WTC11 (cell line): ENCODE measurements around the gene MYOF. TPM values are rescaled to one million over a fixed set of nuclear protein-coding genes. Genes with fewer than 3 reads are reported as not detected.
A peak's percentile ranks its signal among the peaks of the same experiment; 100 is the strongest.
"Not testable (repeated sequence)": the region's sequence is repeated elsewhere in the genome, so short reads cannot be mapped to it uniquely, and the experiment has no call there.

Experiments used
- ATAC-seq: fragments of 200-7000 bp; cut with Tn5 transposase; 2 replicates; pipeline ENCODE4 v1.10.0; 2021; ENCODE audit warnings: mild to moderate bottlenecking, moderate library complexity
- CTCF ChIA-PET: fragments of 300-600 bp; sonication (Branson Sonifier 250); formaldehyde crosslinking; loops from one replicate; lab custom pipeline; 2021; ENCODE audit warnings: antibody characterized with exemption; lab: Charles Lee
- POLR2A ChIA-PET: fragments of 350-600 bp; sonication (Branson Sonifier 250); formaldehyde crosslinking; loops from one replicate; lab custom pipeline; 2021; ENCODE audit warnings: antibody characterized with exemption; lab: Charles Lee
- DNase-seq: peaks from one replicate; pipeline ENCODE4 v3.0.0; 2021; ENCODE audit warnings: low spot score
- H3K27ac Mint-ChIP-seq: 2 replicates; pipeline ENCODE4 v1.8.0; 2021; ENCODE audit warnings: mixed read lengths
- H3K27me3 Mint-ChIP-seq: 2 replicates; pipeline ENCODE4 v1.8.0; 2021; ENCODE audit warnings: low read depth, mild to moderate bottlenecking, moderate library complexity, mixed read lengths
- H3K36me3 Mint-ChIP-seq: 2 replicates; pipeline ENCODE4 v1.8.0; 2021; ENCODE audit warnings: mixed read lengths
- H3K4me1 Mint-ChIP-seq: 2 replicates; pipeline ENCODE4 v1.8.0; 2022; ENCODE audit warnings: mixed read lengths
- H3K4me3 Mint-ChIP-seq: 2 replicates; pipeline ENCODE4 v1.8.0; 2021; ENCODE audit warnings: mild to moderate bottlenecking, moderate library complexity, mixed read lengths
- H3K9me3 Mint-ChIP-seq: 2 replicates; pipeline ENCODE4 v1.8.0; 2021; ENCODE audit warnings: mixed read lengths
- CBFB ChIP-seq: sonication (generic); formaldehyde crosslinking; IDR thresholded peaks from 2 replicates; pipeline ENCODE4 v1.8.1; 2022; ENCODE audit warnings: mild to moderate bottlenecking, low read depth, missing genetic modification reagents
- FOXP1 ChIP-seq: sonication (generic); formaldehyde crosslinking; IDR thresholded peaks from 2 replicates; pipeline ENCODE4 v1.8.0; 2022; ENCODE audit warnings: missing genetic modification reagents, mild to moderate bottlenecking, moderate library complexity, borderline replicate concordance
- GRHL2 ChIP-seq: fragments of 250-450 bp; sonication (Bioruptor Pico); IDR thresholded peaks from 2 replicates; pipeline ENCODE4 v1.8.0; 2022; ENCODE audit warnings: mild to moderate bottlenecking, moderate library complexity; ENCODE audit not compliant: insufficient replicate concordance, severe bottlenecking
- GTF2I ChIP-seq: fragments of 250-450 bp; sonication (Bioruptor Pico); conservative IDR thresholded peaks from 2 replicates; pipeline ENCODE4 v1.4.0; 2021; ENCODE audit warnings: mild to moderate bottlenecking
- MYBL2 ChIP-seq: sonication (generic); formaldehyde crosslinking; IDR thresholded peaks from 2 replicates; pipeline ENCODE4 v1.8.1; 2023; ENCODE audit warnings: mild to moderate bottlenecking, moderate library complexity, missing genetic modification reagents
- NFE2L1 ChIP-seq: sonication (generic); formaldehyde crosslinking; IDR thresholded peaks from 2 replicates; pipeline ENCODE4 v1.8.1; 2023; ENCODE audit warnings: missing genetic modification reagents
- NR1H2 ChIP-seq: sonication (generic); formaldehyde crosslinking; IDR thresholded peaks from 2 replicates; pipeline ENCODE4 v1.9.0; 2021; ENCODE audit warnings: mild to moderate bottlenecking, moderate library complexity, missing genetic modification reagents
- NR2C2 ChIP-seq: sonication (generic); formaldehyde crosslinking; IDR thresholded peaks from 2 replicates; pipeline ENCODE4 v1.8.0; 2022; ENCODE audit warnings: mild to moderate bottlenecking, missing genetic modification reagents
- PRRX2 ChIP-seq: fragments of 250-450 bp; sonication (Bioruptor Pico); IDR thresholded peaks from 2 replicates; pipeline ENCODE4 v1.8.0; 2021; ENCODE audit warnings: mild to moderate bottlenecking
- SMAD3 ChIP-seq: sonication (generic); formaldehyde crosslinking; IDR thresholded peaks from 2 replicates; pipeline ENCODE4 v1.8.0; 2022; ENCODE audit warnings: missing genetic modification reagents, mild to moderate bottlenecking, borderline replicate concordance
- ZBTB21 ChIP-seq: sonication (generic); formaldehyde crosslinking; IDR thresholded peaks from 2 replicates; pipeline ENCODE4 v1.8.1; 2023; ENCODE audit warnings: mild to moderate bottlenecking, missing genetic modification reagents, borderline replicate concordance
- ZNF232 ChIP-seq: sonication (generic); formaldehyde crosslinking; IDR thresholded peaks from 2 replicates; pipeline ENCODE4 v1.8.0; 2022; ENCODE audit warnings: mild to moderate bottlenecking, missing genetic modification reagents
- ZNF317 ChIP-seq: sonication (generic); formaldehyde crosslinking; IDR thresholded peaks from 2 replicates; pipeline ENCODE4 v1.8.1; 2023; ENCODE audit warnings: low read depth, mild to moderate bottlenecking, moderate library complexity, missing genetic modification reagents, borderline replicate concordance
- ZNF396 ChIP-seq: fragments of 250-450 bp; sonication (Bioruptor Pico); IDR thresholded peaks from 2 replicates; pipeline ENCODE4 v1.8.0; 2021; ENCODE audit warnings: mild to moderate bottlenecking, moderate library complexity, borderline replicate concordance
- ZNF423 ChIP-seq: fragments of 250-450 bp; sonication (Bioruptor Pico); IDR thresholded peaks from 2 replicates; pipeline ENCODE4 v2.1.2; 2022; ENCODE audit warnings: mild to moderate bottlenecking, moderate library complexity
- total RNA-seq: library from RNA; stranded (reverse); gene quantifications from 3 replicates; pipeline ENCODE4 v1.2.3, GENCODE V29; 2021
- TF ChIP-seq, protein P1 (sequence below): sonication (generic); formaldehyde crosslinking; IDR thresholded peaks from 2 replicates; pipeline ENCODE4 v1.8.1; 2022; ENCODE audit warnings: mild to moderate bottlenecking, missing genetic modification reagents, moderate library complexity, borderline replicate concordance
- TF ChIP-seq, protein P2 (sequence below): sonication (generic); formaldehyde crosslinking; IDR thresholded peaks from 2 replicates; pipeline ENCODE4 v1.8.1; 2022; ENCODE audit warnings: low read depth, mild to moderate bottlenecking, moderate library complexity, missing genetic modification reagents, borderline replicate concordance
- TF ChIP-seq, protein P3 (sequence below): fragments of 250-450 bp; sonication (Bioruptor Pico); conservative IDR thresholded peaks from 2 replicates; pipeline ENCODE4 v1.9.0; 2021; ENCODE audit warnings: mild to moderate bottlenecking
- TF ChIP-seq, protein P4 (sequence below): sonication (generic); formaldehyde crosslinking; IDR thresholded peaks from 2 replicates; pipeline ENCODE4 v1.8.0; 2023; ENCODE audit warnings: mild to moderate bottlenecking, missing genetic modification reagents
- TF ChIP-seq, protein P5 (sequence below): sonication (generic); formaldehyde crosslinking; IDR thresholded peaks from 2 replicates; pipeline ENCODE4 v1.8.1; 2023; ENCODE audit warnings: mild to moderate bottlenecking, missing genetic modification reagents, borderline replicate concordance
- TF ChIP-seq, protein P6 (sequence below): sonication (generic); formaldehyde crosslinking; conservative IDR thresholded peaks from 2 replicates; pipeline ENCODE4 v1.8.1; 2023; ENCODE audit warnings: mild to moderate bottlenecking, low read depth, missing genetic modification reagents, moderate library complexity

MYOF gene
- total RNA-seq, 1 experiment from 2014 or later: 1.8 TPM

DNA sequence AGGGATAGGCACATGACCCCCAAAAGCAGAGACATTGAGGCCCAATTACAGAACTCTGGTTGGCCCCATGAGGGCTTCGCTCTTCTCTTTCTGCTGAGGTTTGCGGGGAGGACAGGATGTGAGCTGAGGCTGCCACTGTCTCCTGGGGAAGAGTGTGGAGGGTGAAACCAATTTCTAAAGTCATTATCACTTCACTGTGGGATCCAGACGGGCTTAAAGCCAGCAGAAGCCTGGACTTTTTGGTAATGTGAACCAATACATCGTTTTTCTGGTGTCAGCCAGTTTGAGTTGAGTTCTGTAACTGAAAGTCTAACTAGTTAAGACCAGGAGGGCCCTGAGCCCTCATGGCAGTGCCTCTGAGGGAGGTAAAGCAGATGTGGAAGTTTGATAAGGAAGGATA lies 163.0 kb downstream of the MYOF start (continued):
- TF ChIP-seq, protein P1, sequence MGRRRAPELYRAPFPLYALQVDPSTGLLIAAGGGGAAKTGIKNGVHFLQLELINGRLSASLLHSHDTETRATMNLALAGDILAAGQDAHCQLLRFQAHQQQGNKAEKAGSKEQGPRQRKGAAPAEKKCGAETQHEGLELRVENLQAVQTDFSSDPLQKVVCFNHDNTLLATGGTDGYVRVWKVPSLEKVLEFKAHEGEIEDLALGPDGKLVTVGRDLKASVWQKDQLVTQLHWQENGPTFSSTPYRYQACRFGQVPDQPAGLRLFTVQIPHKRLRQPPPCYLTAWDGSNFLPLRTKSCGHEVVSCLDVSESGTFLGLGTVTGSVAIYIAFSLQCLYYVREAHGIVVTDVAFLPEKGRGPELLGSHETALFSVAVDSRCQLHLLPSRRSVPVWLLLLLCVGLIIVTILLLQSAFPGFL: no peak
- TF ChIP-seq ZNF396 (CRISPR knock-in tag) (no peak), ZNF423 (CRISPR knock-in tag) (no peak), ZBTB21 (CRISPR knock-in tag) (no peak), GRHL2 (no peak), ZNF232 (no peak)
- TF ChIP-seq, protein P2, sequence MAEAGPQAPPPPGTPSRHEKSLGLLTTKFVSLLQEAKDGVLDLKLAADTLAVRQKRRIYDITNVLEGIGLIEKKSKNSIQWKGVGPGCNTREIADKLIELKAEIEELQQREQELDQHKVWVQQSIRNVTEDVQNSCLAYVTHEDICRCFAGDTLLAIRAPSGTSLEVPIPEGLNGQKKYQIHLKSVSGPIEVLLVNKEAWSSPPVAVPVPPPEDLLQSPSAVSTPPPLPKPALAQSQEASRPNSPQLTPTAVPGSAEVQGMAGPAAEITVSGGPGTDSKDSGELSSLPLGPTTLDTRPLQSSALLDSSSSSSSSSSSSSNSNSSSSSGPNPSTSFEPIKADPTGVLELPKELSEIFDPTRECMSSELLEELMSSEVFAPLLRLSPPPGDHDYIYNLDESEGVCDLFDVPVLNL: no peak

DNA sequence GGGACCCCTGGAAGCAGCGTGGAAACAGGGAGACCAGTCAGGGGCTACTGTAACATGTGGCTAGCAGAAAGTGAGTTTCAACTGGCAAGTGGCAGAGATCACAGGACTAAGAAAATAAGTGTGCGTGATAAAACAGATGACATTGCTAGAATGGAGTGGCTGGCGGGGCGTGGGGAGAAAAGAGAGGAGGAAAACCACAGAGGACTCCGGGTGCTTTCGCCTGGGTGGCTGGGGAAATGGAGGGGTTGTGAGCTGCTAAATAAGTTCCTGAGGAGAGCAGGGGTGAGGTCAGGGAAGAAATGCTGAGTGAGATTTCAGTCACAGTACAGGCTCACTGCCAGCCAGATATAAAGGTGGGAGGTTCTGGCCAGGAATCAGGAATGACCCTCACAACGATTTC lies 166.9 kb downstream of the MYOF start:
- H3K4me1 Mint-ChIP-seq: peaks cover 7% of the 10 kb centered on the region
- POLR2A ChIA-PET: interaction anchor here (0.7 kb wide), 1 partner anchor 50 kb away, joined by 4 read pairs; no protein-coding TSS in a partner anchor
- TF ChIP-seq SMAD3 (CRISPR knock-in tag): no peak
- TF ChIP-seq, protein P3, sequence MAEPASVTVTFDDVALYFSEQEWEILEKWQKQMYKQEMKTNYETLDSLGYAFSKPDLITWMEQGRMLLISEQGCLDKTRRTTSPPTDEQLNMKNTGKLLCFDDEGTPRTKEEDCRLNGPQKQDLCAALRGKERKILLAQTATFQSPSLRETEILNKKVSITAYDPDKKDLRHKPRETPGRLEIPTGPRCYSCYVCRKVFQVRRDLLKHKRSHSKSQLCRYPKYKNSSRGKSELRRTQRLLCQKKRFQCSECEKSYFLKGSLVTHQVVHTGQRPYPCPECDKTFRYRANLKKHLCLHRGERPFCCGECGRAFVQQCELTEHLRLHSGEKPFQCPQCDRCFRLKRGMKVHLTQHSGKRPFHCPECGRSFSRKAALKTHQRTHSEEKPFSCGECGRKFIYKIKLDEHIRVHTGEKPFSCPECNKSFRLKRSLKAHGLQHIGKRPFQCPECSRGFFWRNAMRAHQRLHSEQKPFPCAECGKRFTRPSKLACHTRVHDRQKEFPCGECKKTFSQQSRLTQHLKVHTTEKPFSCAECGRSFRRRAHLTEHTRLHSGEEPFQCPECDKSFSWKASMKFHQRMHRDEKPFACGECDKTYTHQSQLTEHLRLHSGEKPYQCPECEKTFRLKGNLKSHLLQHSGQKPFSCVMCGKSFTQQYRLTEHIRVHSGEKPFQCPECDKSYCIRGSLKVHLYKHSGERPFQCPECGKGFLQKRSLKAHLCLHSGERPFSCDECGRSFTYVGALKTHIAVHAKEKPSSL (CRISPR knock-in tag): no peak
- TF ChIP-seq CBFB (CRISPR knock-in tag): no peak
- TF ChIP-seq, protein P4, sequence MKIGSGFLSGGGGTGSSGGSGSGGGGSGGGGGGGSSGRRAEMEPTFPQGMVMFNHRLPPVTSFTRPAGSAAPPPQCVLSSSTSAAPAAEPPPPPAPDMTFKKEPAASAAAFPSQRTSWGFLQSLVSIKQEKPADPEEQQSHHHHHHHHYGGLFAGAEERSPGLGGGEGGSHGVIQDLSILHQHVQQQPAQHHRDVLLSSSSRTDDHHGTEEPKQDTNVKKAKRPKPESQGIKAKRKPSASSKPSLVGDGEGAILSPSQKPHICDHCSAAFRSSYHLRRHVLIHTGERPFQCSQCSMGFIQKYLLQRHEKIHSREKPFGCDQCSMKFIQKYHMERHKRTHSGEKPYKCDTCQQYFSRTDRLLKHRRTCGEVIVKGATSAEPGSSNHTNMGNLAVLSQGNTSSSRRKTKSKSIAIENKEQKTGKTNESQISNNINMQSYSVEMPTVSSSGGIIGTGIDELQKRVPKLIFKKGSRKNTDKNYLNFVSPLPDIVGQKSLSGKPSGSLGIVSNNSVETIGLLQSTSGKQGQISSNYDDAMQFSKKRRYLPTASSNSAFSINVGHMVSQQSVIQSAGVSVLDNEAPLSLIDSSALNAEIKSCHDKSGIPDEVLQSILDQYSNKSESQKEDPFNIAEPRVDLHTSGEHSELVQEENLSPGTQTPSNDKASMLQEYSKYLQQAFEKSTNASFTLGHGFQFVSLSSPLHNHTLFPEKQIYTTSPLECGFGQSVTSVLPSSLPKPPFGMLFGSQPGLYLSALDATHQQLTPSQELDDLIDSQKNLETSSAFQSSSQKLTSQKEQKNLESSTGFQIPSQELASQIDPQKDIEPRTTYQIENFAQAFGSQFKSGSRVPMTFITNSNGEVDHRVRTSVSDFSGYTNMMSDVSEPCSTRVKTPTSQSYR (CRISPR knock-in tag): no peak
- TF ChIP-seq, protein P5, sequence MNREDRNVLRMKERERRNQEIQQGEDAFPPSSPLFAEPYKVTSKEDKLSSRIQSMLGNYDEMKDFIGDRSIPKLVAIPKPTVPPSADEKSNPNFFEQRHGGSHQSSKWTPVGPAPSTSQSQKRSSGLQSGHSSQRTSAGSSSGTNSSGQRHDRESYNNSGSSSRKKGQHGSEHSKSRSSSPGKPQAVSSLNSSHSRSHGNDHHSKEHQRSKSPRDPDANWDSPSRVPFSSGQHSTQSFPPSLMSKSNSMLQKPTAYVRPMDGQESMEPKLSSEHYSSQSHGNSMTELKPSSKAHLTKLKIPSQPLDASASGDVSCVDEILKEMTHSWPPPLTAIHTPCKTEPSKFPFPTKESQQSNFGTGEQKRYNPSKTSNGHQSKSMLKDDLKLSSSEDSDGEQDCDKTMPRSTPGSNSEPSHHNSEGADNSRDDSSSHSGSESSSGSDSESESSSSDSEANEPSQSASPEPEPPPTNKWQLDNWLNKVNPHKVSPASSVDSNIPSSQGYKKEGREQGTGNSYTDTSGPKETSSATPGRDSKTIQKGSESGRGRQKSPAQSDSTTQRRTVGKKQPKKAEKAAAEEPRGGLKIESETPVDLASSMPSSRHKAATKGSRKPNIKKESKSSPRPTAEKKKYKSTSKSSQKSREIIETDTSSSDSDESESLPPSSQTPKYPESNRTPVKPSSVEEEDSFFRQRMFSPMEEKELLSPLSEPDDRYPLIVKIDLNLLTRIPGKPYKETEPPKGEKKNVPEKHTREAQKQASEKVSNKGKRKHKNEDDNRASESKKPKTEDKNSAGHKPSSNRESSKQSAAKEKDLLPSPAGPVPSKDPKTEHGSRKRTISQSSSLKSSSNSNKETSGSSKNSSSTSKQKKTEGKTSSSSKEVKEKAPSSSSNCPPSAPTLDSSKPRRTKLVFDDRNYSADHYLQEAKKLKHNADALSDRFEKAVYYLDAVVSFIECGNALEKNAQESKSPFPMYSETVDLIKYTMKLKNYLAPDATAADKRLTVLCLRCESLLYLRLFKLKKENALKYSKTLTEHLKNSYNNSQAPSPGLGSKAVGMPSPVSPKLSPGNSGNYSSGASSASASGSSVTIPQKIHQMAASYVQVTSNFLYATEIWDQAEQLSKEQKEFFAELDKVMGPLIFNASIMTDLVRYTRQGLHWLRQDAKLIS (CRISPR knock-in tag): no peak
- TF ChIP-seq GTF2I: no peak
- no peak for TF ChIP-seq NR1H2 (CRISPR knock-in tag)
- no peak for TF ChIP-seq FOXP1 (CRISPR knock-in tag)
- no peak for TF ChIP-seq NR2C2 (CRISPR knock-in tag)
- TF ChIP-seq ZNF317 (CRISPR knock-in tag): no peak
- TF ChIP-seq NFE2L1 (CRISPR knock-in tag): no peak
- TF ChIP-seq MYBL2 (CRISPR knock-in tag): no peak
- TF ChIP-seq, protein P6, sequence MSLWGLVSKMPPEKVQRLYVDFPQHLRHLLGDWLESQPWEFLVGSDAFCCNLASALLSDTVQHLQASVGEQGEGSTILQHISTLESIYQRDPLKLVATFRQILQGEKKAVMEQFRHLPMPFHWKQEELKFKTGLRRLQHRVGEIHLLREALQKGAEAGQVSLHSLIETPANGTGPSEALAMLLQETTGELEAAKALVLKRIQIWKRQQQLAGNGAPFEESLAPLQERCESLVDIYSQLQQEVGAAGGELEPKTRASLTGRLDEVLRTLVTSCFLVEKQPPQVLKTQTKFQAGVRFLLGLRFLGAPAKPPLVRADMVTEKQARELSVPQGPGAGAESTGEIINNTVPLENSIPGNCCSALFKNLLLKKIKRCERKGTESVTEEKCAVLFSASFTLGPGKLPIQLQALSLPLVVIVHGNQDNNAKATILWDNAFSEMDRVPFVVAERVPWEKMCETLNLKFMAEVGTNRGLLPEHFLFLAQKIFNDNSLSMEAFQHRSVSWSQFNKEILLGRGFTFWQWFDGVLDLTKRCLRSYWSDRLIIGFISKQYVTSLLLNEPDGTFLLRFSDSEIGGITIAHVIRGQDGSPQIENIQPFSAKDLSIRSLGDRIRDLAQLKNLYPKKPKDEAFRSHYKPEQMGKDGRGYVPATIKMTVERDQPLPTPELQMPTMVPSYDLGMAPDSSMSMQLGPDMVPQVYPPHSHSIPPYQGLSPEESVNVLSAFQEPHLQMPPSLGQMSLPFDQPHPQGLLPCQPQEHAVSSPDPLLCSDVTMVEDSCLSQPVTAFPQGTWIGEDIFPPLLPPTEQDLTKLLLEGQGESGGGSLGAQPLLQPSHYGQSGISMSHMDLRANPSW (CRISPR knock-in tag): no peak
- no peak for TF ChIP-seq PRRX2 (CRISPR knock-in tag)
- H3K27ac Mint-ChIP-seq: 0 out of 2 replicates have a peak overlapping the region, but pooled peaks have one; percentile 19
- H3K27me3 Mint-ChIP-seq: no peaks in the 10 kb centered on the region; the same call in 1 of the 2 replicates
- ATAC-seq (no peak), DNase-seq (no peak)
- no peaks in the 10 kb centered on the region for H3K36me3 Mint-ChIP-seq
- CTCF ChIA-PET: interaction anchor here (1.5 kb wide), 1 partner anchor 200 kb away, joined by 7 read pairs; no protein-coding TSS in a partner anchor
- peaks cover 6% of the 10 kb centered on the region; the same call in 1 of the 2 replicates for H3K9me3 Mint-ChIP-seq
- H3K4me3 Mint-ChIP-seq: no peak overlapping the region

DNA sequence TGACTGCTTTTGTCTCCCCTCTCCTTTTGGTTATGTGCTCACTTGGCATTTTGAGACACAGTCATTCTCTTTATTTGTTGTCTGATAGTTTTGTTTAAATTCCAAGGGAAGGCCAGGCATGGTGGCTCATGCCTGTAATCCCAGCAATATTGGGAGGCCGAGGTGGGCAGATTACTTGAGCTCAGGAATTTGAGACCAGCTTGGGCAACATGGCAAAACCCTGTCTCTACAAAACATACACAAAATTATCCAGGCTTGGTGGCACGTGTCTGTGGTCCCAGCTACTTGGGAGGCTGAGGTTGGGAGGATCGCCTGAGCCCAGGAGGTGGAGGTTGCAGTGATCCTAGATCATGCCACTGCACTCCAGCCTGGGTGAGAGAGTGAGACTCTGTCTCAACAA lies 167.5 kb downstream of the MYOF start:
- DNase-seq, CTCF ChIA-PET, POLR2A ChIA-PET, H3K4me1 Mint-ChIP-seq, H3K9me3 Mint-ChIP-seq, H3K36me3 Mint-ChIP-seq, H3K27me3 Mint-ChIP-seq, H3K4me3 Mint-ChIP-seq, H3K27ac Mint-ChIP-seq, ATAC-seq: not testable (repeated sequence)
